HG03378 (cell line): ENCODE data around the gene GOLGA1.
"Not testable (repeated sequence)": the region's sequence is repeated elsewhere in the genome, so short reads cannot be mapped to it uniquely, and the experiment has no call there.

Source experiments
- ATAC-seq: cut with Tn5 transposase; IDR thresholded peaks from one replicate; pipeline ENCODE4 v1.9.1; 2021; ENCODE audit warnings: mild to moderate bottlenecking, moderate library complexity; ENCODE audit not compliant: unreplicated experiment

GOLGA1 gene

GRCh38 chr9:124940894-124941678 lies at the start of gene GOLGA1:
GOLGA1 (minus strand) TSS chr9:124941083; CDS start chr9:124938711, 2,372 bp downstream.
- ATAC-seq: peak; percentile 63

- no peak for ATAC-seq
These were observed 42.8 kb upstream of the GOLGA1 start for GRCh38 chr9:124983698-124984097.

GRCh38 chr9:124980431-124980830 lies 39.5 kb upstream of the GOLGA1 start:
- no peak for ATAC-seq

GRCh38 chr9:124975131-124975530 lies 34.2 kb upstream of the GOLGA1 start:
- no peak for ATAC-seq

- ATAC-seq: no peak
These were observed 32.9 kb upstream of the GOLGA1 start for GRCh38 chr9:124973807-124974206.

- no peak for ATAC-seq
These were observed 31.4 kb upstream of the GOLGA1 start for GRCh38 chr9:124972241-124972770.

GRCh38 chr9:124969401-124969800 lies 28.5 kb upstream of the GOLGA1 start:
- no peak for ATAC-seq

- ATAC-seq: no peak
These were observed 27.4 kb upstream of the GOLGA1 start for GRCh38 chr9:124968238-124968637.

GRCh38 chr9:124965775-124966568 lies 25.1 kb upstream of the GOLGA1 start:
- not testable (repeated sequence) for ATAC-seq

- ATAC-seq: no peak
These were observed 23.7 kb upstream of the GOLGA1 start for GRCh38 chr9:124964604-124965003.

- ATAC-seq: no peak
These were observed 23.2 kb upstream of the GOLGA1 start for GRCh38 chr9:124964056-124964455.

- no peak for ATAC-seq
These were observed 19.5 kb upstream of the GOLGA1 start for GRCh38 chr9:124960409-124960752.

GRCh38 chr9:124959671-124960408 lies 19.0 kb upstream of the GOLGA1 start:
- not testable (repeated sequence) for ATAC-seq

- ATAC-seq: no peak
These were observed 13.4 kb upstream of the GOLGA1 start for GRCh38 chr9:124954255-124954654.

GRCh38 chr9:124950050-124950718 lies 9.3 kb upstream of the GOLGA1 start:
- no peak for ATAC-seq

- no peak for ATAC-seq
These were observed 8.5 kb upstream of the GOLGA1 start for GRCh38 chr9:124949387-124949786.

- ATAC-seq: no peak
These were observed 7.0 kb upstream of the GOLGA1 start for GRCh38 chr9:124947727-124948391.

- no peak for ATAC-seq
These were observed 5.3 kb upstream of the GOLGA1 start for GRCh38 chr9:124946167-124946566.

- ATAC-seq: peak; percentile 21
These were observed 1.0 kb upstream of the GOLGA1 start for GRCh38 chr9:124941679-124942561.
